Loucy (cell line): Measurements from ENCODE around the gene AGBL5.

ENCODE experiments used
- H2AFZ ChIP-seq: fragments of 200-600 bp; sonication (generic); 2 replicates; pipeline ENCODE4 v1.6.0; 2016; ENCODE audit warnings: antibody characterized with exemption, mild to moderate bottlenecking, low read length, moderate library complexity
- H3F3A ChIP-seq: fragments of 200-600 bp; 2 replicates; pipeline ENCODE4 v1.6.0; 2016; ENCODE audit warnings: antibody characterized with exemption, low read depth, mild to moderate bottlenecking
- H3K27me3 ChIP-seq: fragments of 200-600 bp; sonication (generic); 2 replicates; pipeline ENCODE4 v1.6.1; 2014; ENCODE audit warnings: low read length, mild to moderate bottlenecking; ENCODE audit not compliant: insufficient read depth, poor library complexity, severe bottlenecking
- H3K36me3 ChIP-seq: fragments of 200-600 bp; sonication (generic); 2 replicates; pipeline ENCODE4 v1.6.1; 2016; ENCODE audit warnings: low read length; ENCODE audit not compliant: insufficient read depth
- H3K4me1 ChIP-seq: fragments of 200-600 bp; sonication (generic); 2 replicates; pipeline ENCODE4 v1.5.1; 2014; ENCODE audit warnings: low read length, mild to moderate bottlenecking; ENCODE audit not compliant: insufficient read depth, poor library complexity, severe bottlenecking
- H3K4me2 ChIP-seq: fragments of 200-600 bp; sonication (generic); 2 replicates; pipeline ENCODE4 v1.6.0; 2014; ENCODE audit warnings: antibody characterized with exemption, low read length, low read depth, mild to moderate bottlenecking; ENCODE audit not compliant: poor library complexity, severe bottlenecking
- H3K4me3 ChIP-seq: fragments of 200-600 bp; sonication (generic); 2 replicates; pipeline ENCODE4 v1.5.1; 2014; ENCODE audit warnings: low read length, mild to moderate bottlenecking, mixed read lengths; ENCODE audit not compliant: poor library complexity, severe bottlenecking
- H3K79me2 ChIP-seq: fragments of 200-600 bp; sonication (generic); 2 replicates; pipeline ENCODE4 v1.6.1; 2014; ENCODE audit warnings: low read length; ENCODE audit not compliant: insufficient read depth
- H3K9ac ChIP-seq: fragments of 200-600 bp; sonication (generic); 2 replicates; pipeline ENCODE4 v1.6.0; 2014; ENCODE audit warnings: mild to moderate bottlenecking, low read depth, low read length, moderate library complexity; ENCODE audit not compliant: poor library complexity, severe bottlenecking
- H3K9me2 ChIP-seq: fragments of 200-600 bp; sonication (generic); replicated peaks from 2 replicates; pipeline ENCODE4 v1.6.1; 2016; ENCODE audit warnings: low read depth, low read length, mixed read lengths
- H3K9me3 ChIP-seq: fragments of 200-600 bp; sonication (generic); 2 replicates; pipeline ENCODE4 v1.6.1; 2014; ENCODE audit warnings: mild to moderate bottlenecking, antibody characterized with exemption, low read length, low read depth; ENCODE audit not compliant: insufficient read depth
- H4K20me1 ChIP-seq: fragments of 200-600 bp; sonication (generic); 2 replicates; pipeline ENCODE4 v1.6.0; 2014; ENCODE audit warnings: antibody characterized with exemption, low read length, mild to moderate bottlenecking; ENCODE audit not compliant: insufficient read depth, poor library complexity, severe bottlenecking
- EZH2phosphoT487 ChIP-seq: fragments of 200-600 bp; IDR thresholded peaks from 2 replicates; pipeline ENCODE4 v1.6.1; 2018; ENCODE audit warnings: antibody characterized with exemption, mild to moderate bottlenecking, moderate library complexity, borderline replicate concordance
- TF ChIP-seq, protein P1 (sequence below): fragments of 200-600 bp; sonication (generic); conservative IDR thresholded peaks from 2 replicates; pipeline ENCODE4 v1.5.1; 2014; ENCODE audit warnings: mild to moderate bottlenecking, antibody characterized with exemption, low read length

The AGBL5 gene

DNA sequence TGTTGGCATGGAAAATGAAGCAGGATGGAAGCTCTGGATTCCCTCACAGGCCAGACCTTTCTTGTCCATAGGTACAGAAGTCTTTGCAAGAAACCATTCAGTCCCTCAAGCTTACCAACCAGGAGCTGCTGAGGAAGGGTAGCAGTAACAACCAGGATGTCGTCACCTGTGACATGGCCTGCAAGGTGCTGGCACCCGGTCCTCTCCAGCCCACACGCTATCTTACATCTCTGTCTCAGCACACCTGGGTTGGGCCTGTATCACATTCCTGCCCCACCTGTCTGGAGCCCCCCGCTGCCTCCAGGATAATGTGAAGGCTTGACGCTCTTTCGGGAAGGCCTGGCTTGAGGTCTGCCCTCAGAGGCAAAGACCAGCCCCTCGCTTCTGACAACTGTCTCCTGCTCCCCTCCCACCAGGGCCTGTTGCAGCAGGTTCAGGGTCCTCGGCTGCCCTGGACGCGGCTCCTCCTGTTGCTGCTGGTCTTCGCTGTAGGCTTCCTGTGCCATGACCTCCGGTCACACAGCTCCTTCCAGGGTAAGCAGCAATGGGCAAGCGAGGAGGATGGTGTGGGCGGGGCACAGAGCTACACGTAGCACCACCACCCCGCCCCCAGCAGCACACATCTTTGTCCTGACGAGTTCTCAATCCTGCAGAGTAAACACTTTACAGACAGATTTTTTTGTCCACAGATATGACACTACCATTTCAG lies 12.7 kb upstream of the AGBL5 start:
- H3K4me1 ChIP-seq = peaks cover 18% of the 10 kb centered on the region
- no peak overlapping the region for H2AFZ ChIP-seq
- peaks cover 24% of the 10 kb centered on the region for H3K79me2 ChIP-seq
- no peaks in the 10 kb centered on the region for H3F3A ChIP-seq
- H3K9ac ChIP-seq = no peak overlapping the region
- peaks cover 67% of the 10 kb centered on the region; the same call in 1 of the 2 replicates for H3K36me3 ChIP-seq
- H3K9me3 ChIP-seq = no peaks in the 10 kb centered on the region
- H3K9me2 ChIP-seq = no peaks in the 10 kb centered on the region
- no peak overlapping the region for H3K4me3 ChIP-seq
- H4K20me1 ChIP-seq = peaks cover 2% of the 10 kb centered on the region
- no peaks in the 10 kb centered on the region for H3K27me3 ChIP-seq
- TF ChIP-seq EZH2phosphoT487 = no peak
- TF ChIP-seq, protein P1, sequence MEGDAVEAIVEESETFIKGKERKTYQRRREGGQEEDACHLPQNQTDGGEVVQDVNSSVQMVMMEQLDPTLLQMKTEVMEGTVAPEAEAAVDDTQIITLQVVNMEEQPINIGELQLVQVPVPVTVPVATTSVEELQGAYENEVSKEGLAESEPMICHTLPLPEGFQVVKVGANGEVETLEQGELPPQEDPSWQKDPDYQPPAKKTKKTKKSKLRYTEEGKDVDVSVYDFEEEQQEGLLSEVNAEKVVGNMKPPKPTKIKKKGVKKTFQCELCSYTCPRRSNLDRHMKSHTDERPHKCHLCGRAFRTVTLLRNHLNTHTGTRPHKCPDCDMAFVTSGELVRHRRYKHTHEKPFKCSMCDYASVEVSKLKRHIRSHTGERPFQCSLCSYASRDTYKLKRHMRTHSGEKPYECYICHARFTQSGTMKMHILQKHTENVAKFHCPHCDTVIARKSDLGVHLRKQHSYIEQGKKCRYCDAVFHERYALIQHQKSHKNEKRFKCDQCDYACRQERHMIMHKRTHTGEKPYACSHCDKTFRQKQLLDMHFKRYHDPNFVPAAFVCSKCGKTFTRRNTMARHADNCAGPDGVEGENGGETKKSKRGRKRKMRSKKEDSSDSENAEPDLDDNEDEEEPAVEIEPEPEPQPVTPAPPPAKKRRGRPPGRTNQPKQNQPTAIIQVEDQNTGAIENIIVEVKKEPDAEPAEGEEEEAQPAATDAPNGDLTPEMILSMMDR = no peak
- no peak overlapping the region for H3K4me2 ChIP-seq

DNA sequence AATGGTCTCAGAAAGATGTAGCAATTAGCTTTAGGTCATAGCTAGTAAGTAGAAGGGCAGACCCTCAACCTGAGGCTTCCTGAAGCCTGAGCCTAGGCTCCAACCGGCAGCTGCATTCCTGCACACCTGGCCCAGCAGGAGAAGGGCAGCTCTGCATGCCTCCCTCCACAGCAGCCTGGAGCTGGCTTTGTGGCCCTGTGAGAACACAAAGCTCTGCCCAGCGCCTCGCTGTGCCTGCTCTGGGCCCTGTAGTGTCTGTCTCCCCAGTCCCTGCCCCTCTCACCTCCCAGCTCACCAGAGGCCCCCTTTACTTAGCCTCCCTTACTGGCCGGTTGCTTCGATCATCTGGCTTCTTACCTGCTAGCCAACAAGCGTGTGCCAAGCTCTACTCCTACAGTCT lies 12.0 kb upstream of the AGBL5 start:
- H3K36me3 ChIP-seq = peaks cover 67% of the 10 kb centered on the region; the same call in 1 of the 2 replicates
- H3K4me2 ChIP-seq = no peak overlapping the region

DNA sequence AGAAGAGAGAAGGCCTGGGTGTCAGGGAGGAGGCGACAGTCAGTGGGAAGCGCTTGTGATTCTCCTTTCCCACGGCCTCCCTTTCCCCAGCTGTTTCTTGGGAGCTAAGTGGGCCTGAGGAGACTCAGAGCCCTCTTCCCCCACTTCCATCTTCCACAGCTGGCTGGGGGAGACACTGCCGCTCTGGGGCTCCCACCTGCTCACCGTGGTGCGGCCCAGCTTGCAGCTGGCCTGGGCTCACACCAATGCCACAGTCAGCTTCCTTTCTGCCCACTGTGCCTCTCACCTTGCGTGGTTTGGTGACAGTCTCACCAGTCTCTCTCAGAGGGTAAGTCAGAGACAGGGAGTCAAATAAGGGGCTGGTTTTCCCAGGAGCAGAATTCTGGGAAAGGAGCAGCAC lies 11.6 kb upstream of the AGBL5 start:
- no peaks in the 10 kb centered on the region for H3K27me3 ChIP-seq
- no peak overlapping the region for H3K9ac ChIP-seq
- H3K4me3 ChIP-seq = no peak overlapping the region
- H3F3A ChIP-seq = no peaks in the 10 kb centered on the region
- TF ChIP-seq EZH2phosphoT487 = no peak
- TF ChIP-seq, protein P1 = no peak
- H3K4me1 ChIP-seq = peaks cover 11% of the 10 kb centered on the region
- peaks cover 13% of the 10 kb centered on the region for H3K79me2 ChIP-seq
- no peaks in the 10 kb centered on the region for H4K20me1 ChIP-seq
- no peak overlapping the region for H2AFZ ChIP-seq
- no peaks in the 10 kb centered on the region for H3K9me2 ChIP-seq
- peaks cover 67% of the 10 kb centered on the region; the same call in 1 of the 2 replicates for H3K36me3 ChIP-seq
- no peak overlapping the region for H3K4me2 ChIP-seq
- H3K9me3 ChIP-seq = no peaks in the 10 kb centered on the region

More for the DNA sequence above, 12.0 kb upstream of the AGBL5 start:
- no peaks in the 10 kb centered on the region for H4K20me1 ChIP-seq
- H3K4me3 ChIP-seq = no peak overlapping the region
- H3K9me2 ChIP-seq = no peaks in the 10 kb centered on the region
- no peaks in the 10 kb centered on the region for H3K9me3 ChIP-seq
- H3F3A ChIP-seq = no peaks in the 10 kb centered on the region
- H2AFZ ChIP-seq = no peak overlapping the region
- peaks cover 12% of the 10 kb centered on the region for H3K4me1 ChIP-seq
- TF ChIP-seq EZH2phosphoT487 = no peak
- TF ChIP-seq, protein P1 = no peak
- H3K79me2 ChIP-seq = peaks cover 18% of the 10 kb centered on the region
- no peaks in the 10 kb centered on the region for H3K27me3 ChIP-seq
- H3K9ac ChIP-seq = no peak overlapping the region
